Activated CD8-positive, alpha-beta T cell treated with anti-CD3 and anti-CD28 coated beads for 36 hours (primary cell): ENCODE results near the gene HYAL2. TPM values are rescaled to one million over a fixed set of nuclear protein-coding genes. Genes with fewer than 3 reads are reported as not detected.

Experiments used
- ATAC-seq: fragments of 200-7000 bp; cut with Tn5 transposase; one replicate; pipeline ENCODE4 v1.10.0; 2021; ENCODE audit warnings: mild to moderate bottlenecking, moderate library complexity
- CTCF ChIA-PET: fragments of 350-600 bp; sonication (Branson Sonifier 250); formaldehyde crosslinking; loops from one replicate; lab custom pipeline; 2021; ENCODE audit warnings: antibody characterized with exemption; lab: Charles Lee
- POLR2A ChIA-PET: fragments of 350-600 bp; sonication (Branson Sonifier 250); formaldehyde crosslinking; loops from one replicate; lab custom pipeline; 2021; ENCODE audit warnings: antibody characterized with exemption; lab: Charles Lee
- DNase-seq: peaks from one replicate; pipeline ENCODE4 v3.0.0-alpha.2; 2020
- H3K27ac Mint-ChIP-seq: one replicate; pipeline ENCODE4 v1.8.0; 2021; ENCODE audit warnings: mild to moderate bottlenecking, mixed read lengths
- H3K27me3 Mint-ChIP-seq: one replicate; pipeline ENCODE4 v1.8.0; 2021; ENCODE audit warnings: mixed read lengths
- H3K36me3 Mint-ChIP-seq: one replicate; pipeline ENCODE4 v1.8.0; 2021; ENCODE audit warnings: low read depth, mixed read lengths
- H3K4me1 Mint-ChIP-seq: one replicate; pipeline ENCODE4 v1.8.0; 2021; ENCODE audit warnings: low read depth, mixed read lengths
- H3K4me3 Mint-ChIP-seq: one replicate; pipeline ENCODE4 v1.8.0; 2021; ENCODE audit warnings: mild to moderate bottlenecking, moderate library complexity, mixed read lengths
- H3K9me3 Mint-ChIP-seq: one replicate; pipeline ENCODE4 v1.8.0; 2021; ENCODE audit warnings: mixed read lengths
- CTCF ChIP-seq: fragments of 200-600 bp; IDR thresholded peaks from one replicate; pipeline ENCODE4 v1.8.0; 2022; ENCODE audit warnings: antibody characterized with exemption, mild to moderate bottlenecking
- intact Hi-C: fragments of 100-400 bp; cut with micrococcal nuclease; formaldehyde crosslinking; loops from one replicate; pipeline ENCODE4 v1.10.0; 2022
- total RNA-seq, 2 experiments: library from RNA; stranded (reverse); gene quantifications; one replicate each; pipeline ENCODE4 v1.2.3, GENCODE V29; 2021

Gene HYAL2
- total RNA-seq, 2 experiments from 2014 or later: 3.9 to 4.1 TPM

GRCh38 chr3:50365842-50366220 lies 43.3 kb upstream of the HYAL2 start:
- Mint-ChIP-seq H3K4me3 (peak overlapping the region; percentile 74), H3K27me3 (no peaks in the 10 kb centered on the region), H3K9me3 (no peaks in the 10 kb centered on the region), H3K4me1 (peaks cover 12% of the 10 kb centered on the region), H3K27ac (peak overlapping the region; percentile 78), H3K36me3 (no peaks in the 10 kb centered on the region)
- POLR2A ChIA-PET: interaction anchor here (1.3 to 1.6 kb wide), 3 partner anchors 11 to 31 kb away, joined by 3 to 5 read pairs (median 3); no protein-coding TSS in a partner anchor
- CTCF ChIA-PET: interaction anchor here (0.8 to 1.8 kb wide), 6 partner anchors 13 to 176 kb away, joined by 3 to 7 read pairs (median 3); no protein-coding TSS in a partner anchor
- no peak for TF ChIP-seq CTCF
- intact Hi-C loops: no loop called here
- no peak for ATAC-seq
- DNase-seq: no peak

GRCh38 chr3:50365080-50365841 lies 42.7 kb upstream of the HYAL2 start:
- no peaks in the 10 kb centered on the region for H3K9me3 Mint-ChIP-seq
- H3K36me3 Mint-ChIP-seq: no peaks in the 10 kb centered on the region
- H3K4me3 Mint-ChIP-seq: peak overlapping the region; percentile 74
- DNase-seq: peak; percentile 97
- peaks cover 12% of the 10 kb centered on the region for H3K4me1 Mint-ChIP-seq
- no peaks in the 10 kb centered on the region for H3K27me3 Mint-ChIP-seq
- peak overlapping the region; percentile 78 for H3K27ac Mint-ChIP-seq
- intact Hi-C loops: no loop called here
- CTCF ChIA-PET: interaction anchor here (0.8 to 1.8 kb wide), 7 partner anchors 12 to 185 kb away, joined by 3 to 7 read pairs (median 3); no protein-coding TSS in a partner anchor
- POLR2A ChIA-PET: interaction anchor here (1.0 to 1.6 kb wide), 5 partner anchors 10 to 204 kb away, joined by 3 to 8 read pairs (median 3); partner anchors contain the start of genes CYB561D2, HEMK1 and NPRL2
- peak; percentile 98 for ATAC-seq
- TF ChIP-seq CTCF: no peak

- POLR2A ChIA-PET: interaction anchor here (0.9 to 1.6 kb wide), 6 partner anchors 10 to 205 kb away, joined by 3 to 8 read pairs (median 4); partner anchors contain the start of genes CYB561D2, HEMK1 and NPRL2
These were observed 42.1 kb upstream of the HYAL2 start for GRCh38 chr3:50364573-50365079.

DNA sequence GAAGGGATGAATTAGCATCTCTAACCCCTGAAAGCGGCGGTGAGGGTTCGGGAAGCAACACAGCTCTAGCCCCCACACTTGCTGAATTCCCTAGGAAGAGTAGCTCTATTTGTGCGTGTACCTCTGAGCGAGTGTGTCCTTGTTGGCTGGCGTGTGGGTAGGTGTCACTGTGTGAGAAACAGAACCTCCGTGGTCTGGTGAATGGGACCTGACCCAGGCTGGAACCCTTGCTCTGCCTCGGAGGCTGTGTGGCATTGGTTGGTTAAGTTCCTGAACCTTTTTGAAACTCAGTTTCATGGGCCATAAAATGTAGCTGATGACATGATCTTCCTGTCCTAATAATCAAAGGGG lies 37.2 kb upstream of the HYAL2 start:
- Mint-ChIP-seq H3K36me3 (peaks cover 21% of the 10 kb centered on the region), H3K27me3 (no peaks in the 10 kb centered on the region), H3K4me3 (peak overlapping the region; percentile 88), H3K9me3 (no peaks in the 10 kb centered on the region), H3K4me1 (peaks cover 38% of the 10 kb centered on the region), H3K27ac (peak overlapping the region; percentile 95)
- ATAC-seq: peak; percentile 15
- TF ChIP-seq CTCF: no peak
- no peak for DNase-seq
- intact Hi-C loops: no loop called here
- ChIA-PET CTCF (interaction anchor here (0.9 to 1.2 kb wide), 2 partner anchors 11 to 21 kb away, joined by 3 to 4 read pairs; no protein-coding TSS in a partner anchor), POLR2A (interaction anchor here (0.6 to 1.1 kb wide), 4 partner anchors 9 to 252 kb away, joined by 3 to 4 read pairs (median 3); partner anchors contain the start of genes CISH and ZMYND10)

More at GRCh38 chr3:50364573-50365079, 42.1 kb upstream of the HYAL2 start:
- Mint-ChIP-seq H3K4me1 (peaks cover 19% of the 10 kb centered on the region), H3K4me3 (peak overlapping the region; percentile 74), H3K27ac (no peak overlapping the region), H3K27me3 (no peaks in the 10 kb centered on the region), H3K36me3 (no peaks in the 10 kb centered on the region), H3K9me3 (no peaks in the 10 kb centered on the region)
- CTCF ChIA-PET: interaction anchor here (1.1 to 1.8 kb wide), 5 partner anchors 12 to 185 kb away, joined by 3 to 7 read pairs (median 3); no protein-coding TSS in a partner anchor
- DNase-seq (no peak), ATAC-seq (peak; percentile 26)
- no peak for TF ChIP-seq CTCF
- intact Hi-C loops: no loop called here
